Parathyroid adenoma (tissue), 2 donors: ENCODE measurements around the gene OR2A5.

Source experiments
- H2AFZ ChIP-seq: fragments of 300-600 bp; sonication (generic); one replicate; pipeline ENCODE4 v1.7.0; 2017; ENCODE audit warnings: antibody characterized with exemption, mild to moderate bottlenecking
- H3K27ac ChIP-seq: fragments of 300-600 bp; sonication (generic); one replicate; pipeline ENCODE4 v1.7.0; 2017
- H3K27me3 ChIP-seq: fragments of 300-600 bp; sonication (generic); one replicate; pipeline ENCODE4 v1.7.0; 2017; ENCODE audit warnings: low read length; ENCODE audit not compliant: control insufficient read depth, insufficient read depth
- H3K36me3 ChIP-seq: fragments of 300-600 bp; sonication (generic); one replicate; pipeline ENCODE4 v1.7.0; 2017; ENCODE audit warnings: low read length; ENCODE audit not compliant: control insufficient read depth, insufficient read depth
- H3K4me1 ChIP-seq: fragments of 300-600 bp; sonication (generic); one replicate; pipeline ENCODE4 v1.7.0; 2017; ENCODE audit warnings: control low read depth
- H3K4me2 ChIP-seq: fragments of 300-600 bp; sonication (generic); one replicate; pipeline ENCODE4 v1.7.0; 2017; ENCODE audit warnings: low read length
- H3K4me3 ChIP-seq: fragments of 300-600 bp; sonication (generic); one replicate; pipeline ENCODE4 v1.7.0; 2017; ENCODE audit warnings: low read depth, low read length
- H3K79me2 ChIP-seq: fragments of 300-600 bp; sonication (generic); one replicate; pipeline ENCODE4 v1.7.0; 2017; ENCODE audit warnings: control low read depth
- H3K9ac ChIP-seq: fragments of 300-600 bp; sonication (generic); one replicate; pipeline ENCODE4 v1.7.0; 2017; ENCODE audit warnings: mild to moderate bottlenecking
- H3K9me3 ChIP-seq: fragments of 300-600 bp; sonication (generic); one replicate; pipeline ENCODE4 v1.7.0; 2017; ENCODE audit warnings: low read length; ENCODE audit not compliant: control insufficient read depth
- TF ChIP-seq, protein P1 (sequence below): fragments of 300-600 bp; sonication (generic); IDR thresholded peaks from one replicate; pipeline ENCODE4 v1.7.0; 2017; ENCODE audit warnings: antibody characterized with exemption, mild to moderate bottlenecking
- donor health status: primary hyperparathyroidism.

OR2A5 gene, protein sequence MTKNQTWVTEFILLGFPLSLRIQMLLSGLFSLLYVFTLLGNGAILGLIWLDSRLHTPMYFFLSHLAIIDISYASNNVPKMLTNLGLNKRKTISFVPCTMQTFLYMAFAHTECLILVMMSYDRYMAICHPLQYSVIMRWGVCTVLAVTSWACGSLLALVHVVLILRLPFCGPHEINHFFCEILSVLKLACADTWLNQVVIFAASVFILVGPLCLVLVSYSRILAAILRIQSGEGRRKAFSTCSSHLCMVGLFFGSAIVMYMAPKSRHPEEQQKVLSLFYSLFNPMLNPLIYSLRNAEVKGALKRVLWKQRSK

DNA sequence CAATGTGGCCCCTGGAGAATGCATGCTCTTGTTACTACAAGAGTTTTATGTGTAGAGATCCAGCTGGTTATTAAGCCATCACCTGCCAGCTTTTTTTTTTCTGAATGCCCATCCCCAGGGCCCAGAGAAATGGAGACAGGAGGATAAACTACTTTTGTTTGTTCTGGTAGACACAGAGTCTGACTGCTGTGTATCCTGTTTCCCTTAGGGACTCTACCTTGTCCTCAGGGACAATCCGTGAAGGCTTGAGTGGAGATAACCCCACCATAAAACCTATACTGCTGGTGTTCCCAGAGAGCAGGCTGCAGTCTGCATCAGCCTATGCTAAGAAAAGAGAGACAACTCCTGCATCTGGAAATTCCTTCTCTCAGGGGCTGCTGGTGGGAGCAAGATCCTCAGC is at the start of gene OR2A5:
Gene OR2A5, plus strand, starts transcription at position 301 of the 400 bp plus-strand sequence. CDS start 1,454 bp downstream, outside the sequence.
- Histone ChIP-seq H3K4me2 (no peak within 1 kb of the TSS), H2AFZ (no peak within 1 kb of the TSS), H3K27ac (no peak within 1 kb of the TSS), H3K79me2 (no peaks in the 10 kb centered on the region), H3K36me3 (no peaks in the 10 kb centered on the region), H3K9ac (no peak within 1 kb of the TSS), H3K9me3 (no peaks in the 10 kb centered on the region), H3K4me3 (no peak within 1 kb of the TSS), H3K27me3 (no peaks in the 10 kb centered on the region), H3K4me1 (no peaks in the 10 kb centered on the region)
- TF ChIP-seq, protein P1, sequence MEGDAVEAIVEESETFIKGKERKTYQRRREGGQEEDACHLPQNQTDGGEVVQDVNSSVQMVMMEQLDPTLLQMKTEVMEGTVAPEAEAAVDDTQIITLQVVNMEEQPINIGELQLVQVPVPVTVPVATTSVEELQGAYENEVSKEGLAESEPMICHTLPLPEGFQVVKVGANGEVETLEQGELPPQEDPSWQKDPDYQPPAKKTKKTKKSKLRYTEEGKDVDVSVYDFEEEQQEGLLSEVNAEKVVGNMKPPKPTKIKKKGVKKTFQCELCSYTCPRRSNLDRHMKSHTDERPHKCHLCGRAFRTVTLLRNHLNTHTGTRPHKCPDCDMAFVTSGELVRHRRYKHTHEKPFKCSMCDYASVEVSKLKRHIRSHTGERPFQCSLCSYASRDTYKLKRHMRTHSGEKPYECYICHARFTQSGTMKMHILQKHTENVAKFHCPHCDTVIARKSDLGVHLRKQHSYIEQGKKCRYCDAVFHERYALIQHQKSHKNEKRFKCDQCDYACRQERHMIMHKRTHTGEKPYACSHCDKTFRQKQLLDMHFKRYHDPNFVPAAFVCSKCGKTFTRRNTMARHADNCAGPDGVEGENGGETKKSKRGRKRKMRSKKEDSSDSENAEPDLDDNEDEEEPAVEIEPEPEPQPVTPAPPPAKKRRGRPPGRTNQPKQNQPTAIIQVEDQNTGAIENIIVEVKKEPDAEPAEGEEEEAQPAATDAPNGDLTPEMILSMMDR, result no peak

DNA sequence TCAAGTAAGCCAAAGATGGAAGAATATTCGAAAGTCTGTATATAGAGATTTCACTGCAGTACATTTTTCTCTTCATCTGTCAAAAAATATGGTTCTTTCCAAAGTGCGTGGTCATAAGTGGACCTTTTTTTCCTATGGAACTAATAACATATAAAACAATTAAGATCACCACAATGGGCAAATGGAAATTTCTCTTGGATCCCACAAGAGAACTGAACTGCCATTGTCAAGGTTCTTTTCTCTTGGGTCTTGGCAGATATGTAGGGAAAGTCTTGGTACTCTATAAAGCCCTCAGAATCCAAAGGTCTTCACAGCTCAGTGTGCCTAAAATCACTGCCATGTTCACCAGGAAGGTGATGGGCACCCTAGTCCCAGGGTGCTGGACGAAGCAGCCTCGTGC is 48.7 kb upstream of the OR2A5 start, which contains the start of gene OR6B1:
Gene OR6B1, plus strand, starts transcription at position 301 of the 400 bp plus-strand sequence. CDS start 3,677 bp downstream, outside the sequence.
- Histone ChIP-seq H3K27me3 (no peaks in the 10 kb centered on the region), H3K36me3 (no peaks in the 10 kb centered on the region), H3K9ac (no peak within 1 kb of the TSS), H3K79me2 (no peaks in the 10 kb centered on the region), H3K27ac (no peak within 1 kb of the TSS), H3K9me3 (no peaks in the 10 kb centered on the region), H3K4me2 (no peak within 1 kb of the TSS), H2AFZ (no peak within 1 kb of the TSS), H3K4me3 (no peak within 1 kb of the TSS), H3K4me1 (no peaks in the 10 kb centered on the region)
- TF ChIP-seq, protein P1, result no peak

DNA sequence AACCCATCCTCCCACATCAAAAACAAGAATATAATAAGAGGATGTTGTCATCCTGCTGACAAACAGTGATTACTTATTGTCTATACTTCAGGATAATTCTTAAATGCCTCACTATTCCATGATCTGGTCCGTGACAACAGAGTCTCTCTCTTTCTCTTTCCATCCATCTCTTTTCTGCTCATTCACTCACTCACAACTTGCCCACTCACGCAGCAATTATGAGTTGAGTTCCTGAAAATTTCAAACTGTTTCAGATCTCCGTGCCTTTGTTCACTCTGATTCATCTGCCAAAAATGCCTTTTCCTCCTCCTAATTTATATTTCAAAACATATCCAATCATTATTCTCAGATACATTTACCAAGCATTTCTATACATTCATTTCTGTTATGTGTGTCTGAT is 47.2 kb upstream of the OR2A5 start:
- no peak overlapping the region for H3K27ac ChIP-seq
- no peak overlapping the region for H3K4me2 ChIP-seq
- H2AFZ ChIP-seq, result no peak overlapping the region
- H3K27me3 ChIP-seq, result no peaks in the 10 kb centered on the region
- H3K36me3 ChIP-seq, result no peaks in the 10 kb centered on the region
- H3K4me3 ChIP-seq, result no peak overlapping the region
- TF ChIP-seq, protein P1, result no peak
- no peaks in the 10 kb centered on the region for H3K79me2 ChIP-seq
- H3K9ac ChIP-seq, result no peak overlapping the region
- no peaks in the 10 kb centered on the region for H3K4me1 ChIP-seq
- no peaks in the 10 kb centered on the region for H3K9me3 ChIP-seq

DNA sequence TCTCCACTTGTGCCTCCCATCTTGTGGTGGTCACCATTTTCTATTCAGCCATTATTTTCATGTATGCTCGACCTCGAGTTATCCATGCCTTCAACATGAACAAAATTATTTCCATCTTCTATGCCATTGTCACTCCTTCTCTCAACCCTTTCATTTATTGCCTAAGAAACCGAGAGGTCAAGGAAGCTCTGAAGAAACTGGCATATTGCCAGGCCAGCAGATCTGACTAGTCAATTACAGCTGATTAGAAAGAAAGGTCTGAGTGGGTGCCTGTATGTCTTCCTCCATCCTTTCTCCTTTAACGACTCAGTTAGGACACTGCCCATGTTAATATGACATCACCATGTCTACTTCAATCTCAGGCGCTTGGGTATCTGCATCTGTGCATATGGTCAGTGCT is 44.0 kb upstream of the OR2A5 start:
- TF ChIP-seq, protein P1, result no peak
- Histone ChIP-seq H2AFZ (no peak overlapping the region), H3K36me3 (no peaks in the 10 kb centered on the region), H3K9ac (no peak overlapping the region), H3K27ac (no peak overlapping the region), H3K4me3 (no peak overlapping the region), H3K27me3 (no peaks in the 10 kb centered on the region), H3K4me1 (no peaks in the 10 kb centered on the region), H3K9me3 (no peaks in the 10 kb centered on the region), H3K4me2 (no peak overlapping the region), H3K79me2 (no peaks in the 10 kb centered on the region)
